Vagina (tissue), 2 donors: Measurements from ENCODE around the gene PSRC1. TPM values are rescaled to one million over a fixed set of nuclear protein-coding genes. Genes with fewer than 3 reads are reported as not detected.
A peak's percentile ranks its signal among the peaks of the same experiment; 100 is the strongest.

Experiments
- DNase-seq, 2 donors: peaks; one replicate each; pipeline ENCODE4 v3.0.0-alpha.2; 2017; ENCODE audit errors: extremely low spot score in 2 of 2
- H3K27ac ChIP-seq: fragments of 200-600 bp; sonication (generic); one replicate; pipeline ENCODE4 v1.5.1; 2019
- H3K27me3 ChIP-seq: fragments of 200-600 bp; sonication (generic); one replicate; pipeline ENCODE4 v1.5.1; 2019
- H3K36me3 ChIP-seq, 2 donors: fragments of 200-600 bp; sonication (generic); one replicate each; pipeline ENCODE4 v1.5.1; 2017 to 2019
- H3K4me1 ChIP-seq: fragments of 200-600 bp; sonication (generic); one replicate; pipeline ENCODE4 v1.5.1; 2019
- H3K4me3 ChIP-seq, 2 donors: fragments of 200-600 bp; sonication (generic); 1 replicate in 1 of 2; 2 replicates in 1 of 2; pipeline ENCODE4 v1.5.1; 2016 to 2019
- H3K9me3 ChIP-seq: fragments of 200-600 bp; sonication (generic); one replicate; pipeline ENCODE4 v1.5.1; 2019
- POLR2A ChIP-seq, 2 donors: fragments of 450-650 bp; IDR thresholded peaks; one replicate each; pipeline ENCODE4 v1.6.1; 2017; ENCODE audit warnings: antibody characterized with exemption in 2 of 2, mild to moderate bottlenecking in 2 of 2, moderate library complexity in 2 of 2
- POLR2AphosphoS5 ChIP-seq, 2 donors: sonication (generic); formaldehyde crosslinking; IDR thresholded peaks; one replicate each; pipeline ENCODE4 v1.9.0; 2017; ENCODE audit warnings: antibody characterized with exemption in 2 of 2, mild to moderate bottlenecking in 2 of 2, low read depth in 1 of 2; ENCODE audit not compliant: insufficient read depth in 1 of 2
- intact Hi-C: fragments of 100-400 bp; cut with DNase I; formaldehyde crosslinking; loops from one replicate; pipeline ENCODE4 v1.15.1; 2023
- total RNA-seq: library from RNA; depleted of rRNA; stranded (reverse); fragments of >200 nt; gene quantifications from one replicate; pipeline ENCODE4 v1.2.3, GENCODE V29; 2016
- TF ChIP-seq, protein P1 (sequence below), 3 experiments: fragments of 450-650 bp in 2 of 3; fragments of 200-600 bp in 1 of 3; sonication (generic) in 1 of 3; IDR thresholded peaks; one replicate each; pipeline ENCODE4 v1.5.1; 2017 to 2019; ENCODE audit warnings: antibody characterized with exemption in 3 of 3, mild to moderate bottlenecking in 2 of 3, moderate library complexity in 2 of 3

Gene PSRC1
- total RNA-seq, 1 donor from 2014 or later: 5.4 TPM

- Histone ChIP-seq H3K4me1 (peaks cover 44% of the 10 kb centered on the region), H3K27ac (no peak overlapping the region), H3K4me3 (no peak overlapping the region), H3K9me3 (no peaks in the 10 kb centered on the region), H3K36me3 (no peaks in the 10 kb centered on the region), H3K27me3 (no peaks in the 10 kb centered on the region)
- intact Hi-C loops: no loop called here
- TF ChIP-seq POLR2AphosphoS5 (IDR thresholded peaks at IDR 0.05; ENCODE audit: insufficient read depth in 1 of 2, low read depth in 1 of 2) (no peak), POLR2A (IDR thresholded peaks at IDR 0.05) (no peak)
- TF ChIP-seq, protein P1, sequence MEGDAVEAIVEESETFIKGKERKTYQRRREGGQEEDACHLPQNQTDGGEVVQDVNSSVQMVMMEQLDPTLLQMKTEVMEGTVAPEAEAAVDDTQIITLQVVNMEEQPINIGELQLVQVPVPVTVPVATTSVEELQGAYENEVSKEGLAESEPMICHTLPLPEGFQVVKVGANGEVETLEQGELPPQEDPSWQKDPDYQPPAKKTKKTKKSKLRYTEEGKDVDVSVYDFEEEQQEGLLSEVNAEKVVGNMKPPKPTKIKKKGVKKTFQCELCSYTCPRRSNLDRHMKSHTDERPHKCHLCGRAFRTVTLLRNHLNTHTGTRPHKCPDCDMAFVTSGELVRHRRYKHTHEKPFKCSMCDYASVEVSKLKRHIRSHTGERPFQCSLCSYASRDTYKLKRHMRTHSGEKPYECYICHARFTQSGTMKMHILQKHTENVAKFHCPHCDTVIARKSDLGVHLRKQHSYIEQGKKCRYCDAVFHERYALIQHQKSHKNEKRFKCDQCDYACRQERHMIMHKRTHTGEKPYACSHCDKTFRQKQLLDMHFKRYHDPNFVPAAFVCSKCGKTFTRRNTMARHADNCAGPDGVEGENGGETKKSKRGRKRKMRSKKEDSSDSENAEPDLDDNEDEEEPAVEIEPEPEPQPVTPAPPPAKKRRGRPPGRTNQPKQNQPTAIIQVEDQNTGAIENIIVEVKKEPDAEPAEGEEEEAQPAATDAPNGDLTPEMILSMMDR (IDR thresholded peaks at IDR 0.05): no peak
- no peak for DNase-seq
Measured at GRCh38 chr1:109251277-109252166, 31.4 kb downstream of the PSRC1 start.

GRCh38 chr1:109250454-109251276 lies 32.3 kb downstream of the PSRC1 start:
- H3K27me3 ChIP-seq: no peaks in the 10 kb centered on the region
- peak overlapping the region; percentile 56 to 84 for H3K4me3 ChIP-seq
- no peaks in the 10 kb centered on the region for H3K9me3 ChIP-seq
- no peak overlapping the region for H3K27ac ChIP-seq
- no peak for DNase-seq
- TF ChIP-seq, protein P1 (IDR thresholded peaks at IDR 0.05): no peak
- TF ChIP-seq POLR2AphosphoS5 (IDR thresholded peaks at IDR 0.05; ENCODE audit: insufficient read depth in 1 of 2, low read depth in 1 of 2) (no peak), POLR2A (IDR thresholded peaks at IDR 0.05) (no peak)
- intact Hi-C loops: no loop called here
- no peaks in the 10 kb centered on the region for H3K36me3 ChIP-seq
- peaks cover 41% of the 10 kb centered on the region for H3K4me1 ChIP-seq

GRCh38 chr1:109249654-109250401 lies 33.1 kb downstream of the PSRC1 start:
- H3K27ac ChIP-seq: peak overlapping the region; percentile 50
- intact Hi-C loops: no loop called here
- no peaks in the 10 kb centered on the region for H3K36me3 ChIP-seq
- TF ChIP-seq, protein P1 (IDR thresholded peaks at IDR 0.05): no peak
- TF ChIP-seq POLR2AphosphoS5 (IDR thresholded peaks at IDR 0.05; ENCODE audit: insufficient read depth in 1 of 2, low read depth in 1 of 2): no peak
- TF ChIP-seq POLR2A (IDR thresholded peaks at IDR 0.05): no peak
- no peak for DNase-seq
- H3K9me3 ChIP-seq: no peaks in the 10 kb centered on the region
- H3K4me3 ChIP-seq: peak overlapping the region; percentile 56 to 84
- H3K27me3 ChIP-seq: no peaks in the 10 kb centered on the region
- H3K4me1 ChIP-seq: peaks cover 33% of the 10 kb centered on the region

GRCh38 chr1:109248797-109249629 lies 33.9 kb downstream of the PSRC1 start, which contains the start of gene CELSR2:
Gene CELSR2 (plus strand): TSS chr1:109249539. CDS start chr1:109250080, 541 bp downstream.
- intact Hi-C loops: no loop called here
- no peaks in the 10 kb centered on the region for H3K27me3 ChIP-seq
- no peaks in the 10 kb centered on the region for H3K36me3 ChIP-seq
- H3K4me3 ChIP-seq: peak within 1 kb of the TSS; percentile 56 to 84
- peak within 1 kb of the TSS; percentile 50 for H3K27ac ChIP-seq
- DNase-seq: no peak
- TF ChIP-seq POLR2AphosphoS5 (IDR thresholded peaks at IDR 0.05; ENCODE audit: insufficient read depth in 1 of 2, low read depth in 1 of 2) (peak in 1 of 2 donors; percentile 15), POLR2A (IDR thresholded peaks at IDR 0.05) (no peak)
- TF ChIP-seq, protein P1 (IDR thresholded peaks at IDR 0.05): no peak
- H3K4me1 ChIP-seq: peaks cover 25% of the 10 kb centered on the region
- no peaks in the 10 kb centered on the region for H3K9me3 ChIP-seq
